H1 (cell line): ENCODE results near the gene OGDH. TPM values are rescaled to one million over a fixed set of nuclear protein-coding genes. Genes with fewer than 3 reads are reported as not detected.

Experiments used
- CBX8 ChIP-seq: fragments of 300-800, 300-1000 bp; sonication (generic); IDR thresholded peaks from 2 replicates; pipeline ENCODE4 v1.7.1; 2016; ENCODE audit warnings: low read depth, low read length, borderline replicate concordance
- POLR2A ChIP-seq, 2 experiments: IDR thresholded peaks; 1 replicate in 1 of 2; 2 replicates in 1 of 2; pipeline ENCODE4 v1.6.1; 2011; ENCODE audit warnings: low read depth in 2 of 2, low read length in 2 of 2, mild to moderate bottlenecking in 2 of 2; ENCODE audit errors: control extremely low read depth in 1 of 2
- POLR2AphosphoS5 ChIP-seq: IDR thresholded peaks from 2 replicates; pipeline ENCODE4 v1.6.1; 2011; ENCODE audit warnings: low read depth, low read length
- RNF2 ChIP-seq: fragments of 200-900, 300-1000 bp; sonication (generic); IDR thresholded peaks from 2 replicates; pipeline ENCODE4 v1.7.1; 2016; ENCODE audit warnings: borderline replicate concordance, low read depth, mild to moderate bottlenecking, antibody characterized with exemption, low read length; ENCODE audit not compliant: poor library complexity, severe bottlenecking; ENCODE audit errors: missing control alignments
- YY1 ChIP-seq: IDR thresholded peaks from 2 replicates; pipeline ENCODE4 v1.6.1; 2011; ENCODE audit warnings: low read depth, mild to moderate bottlenecking, low read length
- polyA plus RNA-seq, 7 experiments: library from polyadenylated mRNA; depleted of rRNA in 3 of 7; stranded (reverse) in 5 of 7; unstranded in 2 of 7; fragments of >200 nt in 5 of 7; fragments of 200-250 nt in 2 of 7; gene quantifications; 1 replicate in 5 of 7; 2 replicates in 1 of 7; 4 replicates in 1 of 7; pipeline versions ENCODE4 v1.2.1 to v1.2.3, GENCODE V29; 2011 to 2013; ENCODE audit warnings: missing spikeins in 2 of 7, mixed read lengths in 2 of 7
- total RNA-seq: library from RNA; stranded (reverse); fragmentation: NEBNext Ultra II Directional; extraction: Animal tissue kit (Norgen Biotek cat#: 25700); gene quantifications from 2 replicates; pipeline ENCODE4 v1.2.1, GENCODE V29; 2021

OGDH gene
- total and polyA plus RNA-seq, 2 of the 8 experiments (the other 6 are each of a cell fraction or from before 2014, with no cell fraction given) = 71.6 to 91.6 TPM

GRCh38 chr7:44629829-44630522 is 23.5 kb downstream of the OGDH start (continued):
- TF ChIP-seq RNF2 (no peak), CBX8 (no peak), YY1 (no peak), POLR2A (IDR thresholded peaks at IDR 0.05; ENCODE audit: control extremely low read depth in 1 of 2, low read depth in 2 of 2, low read length in 2 of 2) (no peak), POLR2AphosphoS5 (no peak)
